ENCODE results near the gene GRK3. TPM values are rescaled to one million over a fixed set of nuclear protein-coding genes. Genes with fewer than 3 reads are reported as not detected.

Gene GRK3
- total and polyA plus RNA-seq, 2 of the 4 experiments (the other 2 are of a cell fraction): 0.58 to 1.6 TPM

GRCh38 chr22:25540908-25541660, 23.4 kb upstream of the GRK3 start:
- no peak overlapping the region for H3K4me2 ChIP-seq (ENCODE audit: low read depth, low read length)
- H3K9me1 ChIP-seq (ENCODE audit: insufficient read depth, low read length): no peaks in the 10 kb centered on the region
- H3K14ac ChIP-seq (replicated peaks; ENCODE audit: low read depth, low read length): no peak overlapping the region
- H4K5ac ChIP-seq (ENCODE audit: low read depth, low read length): no peak overlapping the region
- no peak overlapping the region for H3K27ac ChIP-seq (ENCODE audit: insufficient read depth, low read length)
- H2BK15ac ChIP-seq (ENCODE audit: low read depth, low read length): no peak overlapping the region
- H3K4me3 ChIP-seq (ENCODE audit: insufficient read depth, low read depth, low read length): no peak overlapping the region
- in situ Hi-C loops (cut with MboI; ENCODE audit: low sequenced_read_pairs): no loop called here
- no peak overlapping the region for H2AFZ ChIP-seq (replicated peaks; ENCODE audit: low read length, poor library complexity)
- no peaks in the 10 kb centered on the region for H3K36me3 ChIP-seq (ENCODE audit: control insufficient read depth, insufficient read depth, low read length)
- no peak overlapping the region for H3K4ac ChIP-seq (ENCODE audit: low read depth, low read length)
- TF ChIP-seq POLR2A (IDR thresholded peaks at IDR 0.05; ENCODE audit: low read depth, low read length) (no peak), MAZ (IDR thresholded peaks at IDR 0.05; ENCODE audit: borderline replicate concordance, low read depth, low read length) (no peak), RFX5 (IDR thresholded peaks at IDR 0.05; ENCODE audit: low read depth, low read length) (no peak), MXI1 (IDR thresholded peaks at IDR 0.05; ENCODE audit: borderline replicate concordance, low read depth, low read length) (no peak)
- no peak overlapping the region for H3K56ac ChIP-seq (ENCODE audit: extremely low read depth, insufficient read depth, low read length)
- BruUV-seq (replicated peaks): no TSS peak
- no peak overlapping the region for H3K18ac ChIP-seq (ENCODE audit: low read depth, low read length)
- H3K27me3 ChIP-seq (ENCODE audit: control insufficient read depth, insufficient read depth, low read length): peaks cover 2% of the 10 kb centered on the region; the same call in 1 of the 2 replicates
- ATAC-seq (ENCODE audit: low read depth): no peak
- H3K9me3 ChIP-seq (ENCODE audit: control insufficient read depth, insufficient read depth, low read length): peaks cover 3% of the 10 kb centered on the region
- no peaks in the 10 kb centered on the region for H3K79me1 ChIP-seq (ENCODE audit: low read depth in 1 of 2, low read length in 2 of 2)
- H4K8ac ChIP-seq (ENCODE audit: low read depth in 2 of 2, low read length in 2 of 2): no peak overlapping the region
- H2AK5ac ChIP-seq (ENCODE audit: low read depth, low read length): no peak overlapping the region
- dilution Hi-C loops (cut with HindIII; ENCODE audit: low sequenced_read_pairs, unreplicated experiment): no loop called here
- H2BK20ac ChIP-seq (ENCODE audit: low read depth, low read length): no peak overlapping the region
- H3K4me1 ChIP-seq (ENCODE audit: control insufficient read depth, insufficient read depth, low read length): no peaks in the 10 kb centered on the region
- H3K23ac ChIP-seq (ENCODE audit: low read depth, low read length): no peak overlapping the region
- ChIA-PET CTCF (no interaction called here), POLR2A (ENCODE audit: unreplicated experiment) (no interaction called here)
- no peak for DNase-seq
- H4K20me1 ChIP-seq (ENCODE audit: insufficient read depth, low read length): no peaks in the 10 kb centered on the region
- no CpG with 5 or more reads among the region's 4 CpGs for WGBS, 2 experiments (ENCODE audit: extremely low coverage in 2 of 2, insufficient read length in 1 of 2)
- H2BK5ac ChIP-seq (ENCODE audit: low read depth, low read length, poor library complexity, severe bottlenecking): no peak overlapping the region
- intact Hi-C loops (cut with micrococcal nuclease): no loop called here
- no peak overlapping the region for H3K9ac ChIP-seq (ENCODE audit: low read depth, low read length)
- no peak overlapping the region for H2AK9ac ChIP-seq (replicated peaks; ENCODE audit: low read depth, low read length, poor library complexity)
- no peak overlapping the region for H4K91ac ChIP-seq (ENCODE audit: insufficient read depth, low read depth, low read length)
- no peak overlapping the region for H2BK120ac ChIP-seq (ENCODE audit: low read depth, low read length)

Measured in IMR-90 (cell line).